Brain microvascular endothelial cell (primary cell): ENCODE data around the gene CCDC61.

Experiments
- DNase-seq: peaks from one replicate; pipeline ENCODE4 v3.0.0-alpha.2; 2020
- H3K27ac ChIP-seq: fragments of 250-450 bp; sonication (Bioruptor Pico); 2 replicates; pipeline ENCODE4 v1.5.1; 2020; ENCODE audit warnings: mild to moderate bottlenecking, moderate library complexity
- H3K27me3 ChIP-seq: fragments of 250-450 bp; sonication (Bioruptor Pico); replicated peaks from 2 replicates; pipeline ENCODE4 v1.5.1; 2020; ENCODE audit warnings: mild to moderate bottlenecking
- H3K36me3 ChIP-seq: fragments of 250-450 bp; sonication (Bioruptor Pico); replicated peaks from 2 replicates; pipeline ENCODE4 v1.5.1; 2020; ENCODE audit warnings: mild to moderate bottlenecking
- H3K4me3 ChIP-seq: 2 replicates; pipeline ENCODE4 v1.5.1; 2011; ENCODE audit warnings: low read depth, mild to moderate bottlenecking, control low read depth, low read length, moderate library complexity
- CTCF ChIP-seq: IDR thresholded peaks from 2 replicates; pipeline ENCODE4 v1.5.1; 2011; ENCODE audit warnings: low read depth, mild to moderate bottlenecking, moderate library complexity, low read length, control low read depth, inconsistent platforms; ENCODE audit errors: missing control alignments
- in situ Hi-C: cut with HindIII; loops from 2 replicates; pipeline ENCODE4 v1.10.0; 2017; ENCODE audit warnings: low sequenced_read_pairs, low pct_ligation_motif_present

The CCDC61 gene

GRCh38 chr19:46067691-46068090 is 72.4 kb downstream of the CCDC61 start:
- DNase-seq, result no peak
- no peak overlapping the region for H3K27ac ChIP-seq
- no peaks in the 10 kb centered on the region for H3K36me3 ChIP-seq
- H3K27me3 ChIP-seq, result peaks cover 2% of the 10 kb centered on the region
- H3K4me3 ChIP-seq, result no peak overlapping the region
- no peak for TF ChIP-seq CTCF
- in situ Hi-C loops, result no loop called here
